ENCODE results near the gene MAML1.

- TF ChIP-seq EZH2 (IDR thresholded peaks at IDR 0.05; ENCODE audit: low read depth, unreplicated experiment) (no peak), CTCF (conservative IDR thresholded peaks at IDR 0.05; ENCODE audit: low read depth in 2 of 2) (no peak), REST (IDR thresholded peaks at IDR 0.05; ENCODE audit: unreplicated experiment) (no peak), POLR2AphosphoS5 (IDR thresholded peaks at IDR 0.05; ENCODE audit: low read depth) (no peak)
Measured at GRCh38 chr5:179769271-179769670, 36.6 kb downstream of the MAML1 start.

Data from GM23338 (cell line).